HepG2 (cell line): Measurements from ENCODE around the gene EPB41L2. TPM values are rescaled to one million over a fixed set of nuclear protein-coding genes. Genes with fewer than 3 reads are reported as not detected.
A peak's percentile ranks its signal among the peaks of the same experiment; 100 is the strongest.

Experiments
- AHDC1 ChIP-seq: sonication (generic); formaldehyde crosslinking; IDR thresholded peaks from 2 replicates; pipeline ENCODE4 v1.5.1; 2020; ENCODE audit warnings: mild to moderate bottlenecking, missing genetic modification reagents, borderline replicate concordance
- GFI1 ChIP-seq: sonication (generic); formaldehyde crosslinking; IDR thresholded peaks from 2 replicates; pipeline ENCODE4 v1.5.0; 2020; ENCODE audit warnings: missing genetic modification reagents, mild to moderate bottlenecking, borderline replicate concordance
- HOXA7 ChIP-seq: sonication (generic); formaldehyde crosslinking; IDR thresholded peaks from 2 replicates; pipeline ENCODE4 v1.8.1; 2022; ENCODE audit warnings: mild to moderate bottlenecking, missing genetic modification reagents, moderate library complexity
- SKIL ChIP-seq: sonication (generic); formaldehyde crosslinking; IDR thresholded peaks from 2 replicates; pipeline ENCODE4 v1.8.0; 2022; ENCODE audit warnings: missing genetic modification reagents, mild to moderate bottlenecking, moderate library complexity, borderline replicate concordance
- ZFP90 ChIP-seq: sonication (generic); formaldehyde crosslinking; IDR thresholded peaks from 2 replicates; pipeline ENCODE4 v1.8.0; 2022; ENCODE audit warnings: missing genetic modification reagents, mild to moderate bottlenecking, inconsistent platforms, borderline replicate concordance
- ZNF281 ChIP-seq: sonication (generic); formaldehyde crosslinking; IDR thresholded peaks from 2 replicates; pipeline ENCODE4 v1.4.0; 2020; ENCODE audit warnings: missing genetic modification reagents, borderline replicate concordance
- ZNF350 ChIP-seq: sonication (generic); formaldehyde crosslinking; IDR thresholded peaks from 2 replicates; pipeline ENCODE4 v1.4.0; 2020; ENCODE audit warnings: mild to moderate bottlenecking, low read depth, missing genetic modification reagents, borderline replicate concordance
- ZNF629 ChIP-seq: sonication (generic); formaldehyde crosslinking; conservative IDR thresholded peaks from 2 replicates; pipeline ENCODE4 v1.5.0; 2020; ENCODE audit warnings: missing genetic modification reagents
- ZNF646 ChIP-seq: sonication (generic); formaldehyde crosslinking; IDR thresholded peaks from 2 replicates; pipeline ENCODE4 v1.9.0; 2021; ENCODE audit warnings: mild to moderate bottlenecking, missing genetic modification reagents
- polyA plus RNA-seq, 8 experiments: library from polyadenylated mRNA; depleted of rRNA in 3 of 8; stranded (reverse) in 7 of 8; unstranded in 1 of 8; fragments of >200 nt; fragmentation: Illumina TruSeq in 4 of 8; extraction: Trizol in 4 of 8; gene quantifications; 2 replicates each; pipeline versions ENCODE4 v1.2.1 to v1.2.3, GENCODE V29; 2011 to 2016; ENCODE audit warnings: low read depth in 4 of 8, missing spikeins in 1 of 8, mixed read lengths in 1 of 8; ENCODE audit not compliant: insufficient read depth in 1 of 8
- total RNA-seq, 5 experiments: library from RNA; depleted of rRNA; stranded (reverse); fragments of >200 nt; fragmentation: Illumina TruSeq; extraction: Trizol; gene quantifications; 2 replicates each; pipeline ENCODE4 v1.2.3, GENCODE V29; 2016; ENCODE audit warnings: low read depth in 1 of 5

EPB41L2 gene
- total and polyA plus RNA-seq, 2 of the 13 experiments (the other 11 are each of a cell fraction or from before 2014, with no cell fraction given) = 41.7 to 56.4 TPM

- TF ChIP-seq ZNF281 (no peak), GFI1 (0 out of 2 replicates have a peak, but pooled peaks have one; percentile 9), ZNF646 (no peak), ZFP90 (no peak), AHDC1 (CRISPR knock-in tag) (no peak), ZNF350 (CRISPR knock-in tag) (no peak), HOXA7 (CRISPR knock-in tag) (no peak), SKIL (CRISPR knock-in tag) (no peak), ZNF629 (CRISPR knock-in tag) (no peak)
Measured at GRCh38 chr6:131063028-131063763, at the start of gene EPB41L2 (continued).
